D721Med (cell line): ENCODE results near the gene TIGD1.

Experiments used
- DNase-seq: peaks from one replicate; pipeline ENCODE4 v3.0.0; 2011; ENCODE audit warnings: low spot score; ENCODE audit not compliant: insufficient read length
- FAIRE-seq: peaks from 2 replicates; lab custom pipeline; 2011; peaks lifted over from hg19 to GRCh38; lab: Jason Lieb, UNC
- TF ChIP-seq, protein P1 (sequence below): IDR thresholded peaks from 2 replicates; pipeline ENCODE4 v1.5.1; 2012; ENCODE audit warnings: mild to moderate bottlenecking, control low read depth; ENCODE audit not compliant: insufficient read depth; ENCODE audit errors: missing control alignments

TIGD1 gene

DNA sequence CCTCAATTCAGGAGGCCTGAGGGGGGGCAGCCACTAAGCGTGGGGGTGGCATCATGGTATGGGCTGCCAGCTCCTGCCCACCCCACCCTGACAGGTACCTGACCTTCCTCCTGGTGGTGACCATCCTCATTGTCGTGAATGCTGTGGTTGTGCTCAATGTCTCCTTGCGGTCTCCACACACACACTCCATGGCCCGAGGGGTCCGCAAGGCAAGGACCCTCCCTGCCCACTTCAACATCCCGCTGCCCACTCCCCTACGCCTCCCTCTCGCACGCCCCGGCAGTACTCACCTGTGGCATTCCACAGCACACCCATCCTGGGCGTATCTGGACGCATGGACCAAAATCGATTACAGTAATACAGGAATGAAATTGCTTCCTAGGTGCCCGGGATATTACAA lies 6.9 kb downstream of the TIGD1 start:
- peak; percentile 14 for DNase-seq
- FAIRE-seq, result no peak
- TF ChIP-seq, protein P1, sequence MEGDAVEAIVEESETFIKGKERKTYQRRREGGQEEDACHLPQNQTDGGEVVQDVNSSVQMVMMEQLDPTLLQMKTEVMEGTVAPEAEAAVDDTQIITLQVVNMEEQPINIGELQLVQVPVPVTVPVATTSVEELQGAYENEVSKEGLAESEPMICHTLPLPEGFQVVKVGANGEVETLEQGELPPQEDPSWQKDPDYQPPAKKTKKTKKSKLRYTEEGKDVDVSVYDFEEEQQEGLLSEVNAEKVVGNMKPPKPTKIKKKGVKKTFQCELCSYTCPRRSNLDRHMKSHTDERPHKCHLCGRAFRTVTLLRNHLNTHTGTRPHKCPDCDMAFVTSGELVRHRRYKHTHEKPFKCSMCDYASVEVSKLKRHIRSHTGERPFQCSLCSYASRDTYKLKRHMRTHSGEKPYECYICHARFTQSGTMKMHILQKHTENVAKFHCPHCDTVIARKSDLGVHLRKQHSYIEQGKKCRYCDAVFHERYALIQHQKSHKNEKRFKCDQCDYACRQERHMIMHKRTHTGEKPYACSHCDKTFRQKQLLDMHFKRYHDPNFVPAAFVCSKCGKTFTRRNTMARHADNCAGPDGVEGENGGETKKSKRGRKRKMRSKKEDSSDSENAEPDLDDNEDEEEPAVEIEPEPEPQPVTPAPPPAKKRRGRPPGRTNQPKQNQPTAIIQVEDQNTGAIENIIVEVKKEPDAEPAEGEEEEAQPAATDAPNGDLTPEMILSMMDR, result no peak

DNA sequence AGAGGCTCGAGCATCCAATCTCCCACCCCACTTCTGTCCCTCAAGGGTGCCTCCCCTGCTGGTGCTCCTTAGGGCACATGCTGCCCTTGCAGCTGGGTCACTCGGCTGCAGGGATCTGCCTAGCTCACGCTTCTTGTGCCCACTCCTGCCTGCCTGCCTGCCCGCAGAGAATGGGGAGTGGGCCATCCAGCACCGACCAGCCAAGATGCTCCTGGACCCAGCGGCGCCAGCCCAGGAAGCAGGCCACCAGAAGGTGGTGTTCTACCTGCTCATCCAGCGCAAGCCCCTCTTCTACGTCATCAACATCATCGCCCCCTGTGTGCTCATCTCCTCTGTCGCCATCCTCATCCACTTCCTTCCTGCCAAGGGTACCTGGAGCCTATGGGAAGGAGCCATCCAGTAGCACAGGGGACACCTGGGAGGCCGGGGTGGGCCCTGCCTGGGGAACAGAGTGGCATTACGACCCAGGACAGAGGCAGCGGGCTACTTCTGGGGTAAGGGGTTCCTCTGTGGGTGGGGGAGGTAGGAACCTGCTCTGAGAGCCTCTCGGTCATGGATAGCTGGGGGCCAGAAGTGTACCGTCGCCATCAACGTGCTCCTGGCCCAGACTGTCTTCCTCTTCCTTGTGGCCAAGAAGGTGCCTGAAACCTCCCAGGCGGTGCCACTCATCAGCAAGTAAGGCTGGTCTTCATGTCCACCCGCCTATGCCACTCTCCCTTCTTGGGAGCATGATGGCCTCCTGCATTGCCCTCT lies 7.5 kb downstream of the TIGD1 start:
- TF ChIP-seq, protein P1, result no peak
- FAIRE-seq (no peak), DNase-seq (no peak)

DNA sequence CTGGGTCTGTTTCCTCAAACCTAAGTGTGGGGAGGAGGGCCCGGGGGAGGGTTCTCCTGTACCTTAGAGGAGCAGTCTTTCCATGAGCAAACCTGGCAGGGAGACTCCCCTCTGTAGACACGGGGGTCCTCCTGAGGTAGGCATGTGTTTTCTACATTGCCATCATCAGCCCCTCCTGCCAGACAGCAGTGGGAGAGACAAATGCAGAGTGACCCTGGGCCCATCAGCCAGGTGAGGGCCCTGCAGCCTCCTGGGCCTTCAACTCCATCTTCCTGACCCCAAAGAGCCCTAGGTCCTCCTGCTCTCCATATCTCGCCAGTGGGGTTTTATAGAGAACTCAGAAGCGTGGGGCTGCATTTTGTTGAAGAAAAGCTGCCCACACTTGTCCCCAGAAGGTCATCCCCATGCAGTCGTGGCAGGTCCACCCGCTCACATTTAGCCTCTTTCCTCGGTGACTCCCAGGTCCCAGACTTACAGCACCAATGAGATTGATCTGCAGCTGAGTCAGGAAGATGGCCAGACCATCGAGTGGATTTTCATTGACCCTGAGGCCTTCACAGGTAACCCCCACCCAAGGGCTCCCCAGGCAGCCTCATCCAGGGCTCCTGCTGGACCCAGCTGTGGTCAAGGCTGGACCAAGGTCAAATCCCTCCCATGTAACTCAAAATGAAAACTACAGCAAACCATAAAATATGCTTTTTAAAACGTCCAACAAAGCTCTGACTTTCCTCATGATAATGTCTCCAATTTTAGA lies 8.2 kb downstream of the TIGD1 start:
- FAIRE-seq, result no peak
- TF ChIP-seq, protein P1, result no peak
- DNase-seq, result peak; percentile 19

DNA sequence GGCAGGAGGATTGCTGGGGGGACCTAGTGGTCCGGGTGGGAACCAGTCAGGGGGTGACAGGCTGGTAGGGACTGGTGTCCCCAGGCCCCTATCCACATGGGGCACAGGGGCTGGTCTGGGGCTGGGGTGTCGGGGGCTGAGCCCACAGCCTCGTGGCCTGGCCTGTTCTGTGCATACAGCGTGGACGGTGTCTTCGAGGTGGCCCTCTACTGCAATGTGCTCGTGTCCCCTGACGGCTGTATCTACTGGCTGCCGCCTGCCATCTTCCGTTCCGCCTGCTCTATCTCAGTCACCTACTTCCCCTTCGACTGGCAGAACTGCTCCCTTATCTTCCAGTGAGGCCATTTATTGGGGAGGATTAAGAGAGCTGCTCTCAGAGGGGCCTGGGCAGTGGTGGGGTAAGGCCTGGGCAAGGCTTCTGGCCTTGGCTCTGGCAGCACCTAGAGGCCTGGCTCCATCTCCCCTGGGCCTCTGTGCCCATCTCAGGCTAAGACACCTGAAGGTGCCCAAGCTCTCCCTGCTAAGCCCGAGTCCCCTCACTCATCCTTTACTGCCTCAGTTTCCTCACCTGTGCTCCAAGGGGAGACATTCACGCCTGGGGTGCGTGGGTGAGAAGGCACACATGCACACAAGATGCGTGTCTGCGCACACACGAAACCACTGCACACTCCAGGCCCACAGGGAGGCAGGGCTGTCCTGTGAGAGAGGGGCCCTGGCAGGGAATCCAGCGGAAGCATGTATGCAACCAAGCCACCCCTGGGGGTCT lies 9.0 kb downstream of the TIGD1 start:
- DNase-seq, result peak; percentile 15
- no peak for FAIRE-seq
- TF ChIP-seq, protein P1, result no peak

DNA sequence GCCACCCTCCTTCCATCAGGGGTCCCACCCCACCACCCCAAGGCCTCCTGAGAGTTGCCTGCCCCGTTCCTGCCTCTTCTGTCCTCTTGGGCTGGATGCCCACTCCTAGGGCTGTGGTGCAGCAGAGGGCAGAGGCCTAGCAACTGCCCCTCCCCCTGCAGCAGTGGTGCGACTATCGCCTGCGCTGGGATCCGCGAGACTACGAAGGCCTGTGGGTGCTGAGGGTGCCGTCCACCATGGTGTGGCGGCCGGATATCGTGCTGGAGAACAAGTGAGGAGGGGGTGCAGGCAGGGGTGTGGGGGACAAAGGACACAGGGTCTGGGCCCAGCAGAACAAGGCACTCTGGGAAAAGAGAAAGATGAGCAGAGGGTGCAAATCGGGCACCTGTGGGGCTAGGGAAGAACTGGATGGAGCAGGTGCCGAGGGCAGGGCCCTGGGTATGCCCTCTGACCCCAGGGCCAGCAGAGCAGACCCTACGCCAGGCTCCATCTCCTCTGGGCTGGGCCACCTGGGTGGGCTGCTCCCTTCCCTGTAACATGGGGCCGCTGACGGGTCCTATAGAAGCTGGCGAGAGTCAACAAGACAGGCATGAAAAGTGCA lies 9.8 kb downstream of the TIGD1 start:
- FAIRE-seq, result no peak
- TF ChIP-seq, protein P1, result no peak
- peak; percentile 14 for DNase-seq

DNA sequence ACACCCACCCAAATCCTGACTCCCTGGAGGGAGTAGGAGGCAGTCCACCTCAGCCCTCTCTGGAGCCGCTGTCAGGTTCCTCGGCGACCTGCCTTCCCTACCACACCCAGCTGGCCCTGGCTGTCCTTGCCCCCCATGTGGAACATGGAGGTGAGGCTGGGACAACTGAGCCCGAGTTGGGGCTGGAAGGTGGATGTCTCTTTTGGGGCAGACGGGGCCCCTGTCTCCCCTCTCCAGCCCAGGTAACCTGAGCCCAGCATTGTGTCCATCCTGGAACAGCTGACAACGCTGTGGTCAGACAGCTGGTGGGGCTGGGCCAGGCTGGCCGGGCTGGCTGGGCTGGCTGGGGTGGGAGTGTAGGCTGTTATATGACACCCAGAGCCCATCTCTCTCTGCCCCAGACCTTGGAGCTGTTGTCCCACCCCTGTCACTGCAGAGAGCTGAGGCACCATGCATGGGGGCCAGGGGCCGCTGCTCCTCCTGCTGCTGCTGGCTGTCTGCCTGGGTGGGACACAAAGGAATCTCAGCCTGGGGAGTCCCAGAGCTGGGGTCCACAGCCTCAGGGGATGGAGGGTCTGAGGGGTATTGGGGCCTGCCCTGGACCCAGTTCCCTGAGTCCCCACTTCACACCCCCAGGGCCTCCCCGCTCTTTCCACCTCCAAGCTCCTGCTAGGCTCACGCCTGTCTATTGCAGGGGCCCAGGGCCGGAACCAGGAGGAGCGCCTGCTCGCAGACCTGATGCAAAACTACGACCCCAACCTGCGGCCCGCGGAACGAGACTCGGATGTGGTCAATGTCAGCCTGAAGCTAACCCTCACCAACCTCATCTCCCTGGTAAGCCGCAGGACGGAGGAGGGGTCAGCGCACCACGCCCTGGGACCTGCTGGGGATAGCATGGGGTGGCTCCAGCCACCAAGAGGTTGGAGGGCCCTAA lies 10.8 kb downstream of the TIGD1 start, which contains the start of gene CHRNG:
CHRNG (plus strand) TSS at position 395 of the 934 bp plus-strand sequence; CDS start at position 451, 56 bp downstream.
- FAIRE-seq (no peak), DNase-seq (peak; percentile 14)
- TF ChIP-seq, protein P1, result no peak
